SH-SY5Y (cell line): Measurements from ENCODE around the gene PIP5K1C.

Experiments used
- GATA2 ChIP-seq: IDR thresholded peaks from 2 replicates; pipeline ENCODE4 v1.6.1; 2011; ENCODE audit warnings: mild to moderate bottlenecking, low read depth, low read length
- GATA3 ChIP-seq: IDR thresholded peaks from 2 replicates; pipeline ENCODE4 v1.6.1; 2011; ENCODE audit warnings: low read depth, mild to moderate bottlenecking, low read length, moderate library complexity

PIP5K1C gene

GRCh38 chr19:3633559-3633988 is 66.7 kb downstream of the PIP5K1C start:
- TF ChIP-seq GATA2 (no peak), GATA3 (no peak)

GRCh38 chr19:3632739-3633558 is 67.3 kb downstream of the PIP5K1C start:
- no peak for TF ChIP-seq GATA2
- TF ChIP-seq GATA3, result no peak

GRCh38 chr19:3632098-3632497 is 68.2 kb downstream of the PIP5K1C start:
- TF ChIP-seq GATA3 (no peak), GATA2 (no peak)

DNA sequence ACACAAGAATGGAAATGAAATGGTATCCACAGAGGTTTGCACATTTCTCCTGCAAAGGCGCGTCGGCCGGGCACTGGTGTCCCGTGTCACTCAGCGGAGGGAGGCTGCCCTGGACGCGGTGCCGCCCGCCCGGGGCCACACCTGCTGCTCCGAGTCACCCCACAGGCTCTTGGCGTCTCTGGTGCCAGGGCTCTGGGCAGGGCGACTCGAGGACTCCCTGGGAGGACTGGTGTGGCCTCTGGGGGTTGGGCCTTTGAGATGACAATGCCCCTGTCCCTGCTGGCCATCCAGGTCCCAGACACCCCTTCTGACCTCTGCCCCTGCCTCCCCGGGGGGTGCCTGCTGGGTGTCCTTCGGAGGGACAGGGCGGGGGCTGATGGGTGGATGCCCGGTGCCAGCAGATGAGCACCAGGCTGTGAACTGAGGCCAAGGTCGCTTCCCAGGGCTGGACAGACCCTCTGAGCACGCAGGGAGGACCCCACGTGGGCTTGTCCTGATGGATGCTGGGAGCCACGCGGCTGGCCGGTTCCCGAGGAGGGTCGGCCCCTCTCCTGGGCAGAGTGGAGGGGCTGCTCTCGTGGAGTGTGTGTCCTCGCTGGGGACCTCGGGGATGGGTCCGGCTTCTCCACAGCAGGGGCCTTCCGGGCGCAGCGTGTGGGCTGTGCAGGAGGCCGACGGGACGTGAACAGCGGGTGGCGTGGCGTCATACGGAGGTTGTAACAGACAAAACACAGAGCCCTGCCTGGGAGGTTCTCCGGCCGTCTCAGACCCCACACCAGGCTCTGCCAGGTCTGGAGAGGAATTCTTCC is 69.0 kb downstream of the PIP5K1C start:
- no peak for TF ChIP-seq GATA3
- TF ChIP-seq GATA2, result no peak

DNA sequence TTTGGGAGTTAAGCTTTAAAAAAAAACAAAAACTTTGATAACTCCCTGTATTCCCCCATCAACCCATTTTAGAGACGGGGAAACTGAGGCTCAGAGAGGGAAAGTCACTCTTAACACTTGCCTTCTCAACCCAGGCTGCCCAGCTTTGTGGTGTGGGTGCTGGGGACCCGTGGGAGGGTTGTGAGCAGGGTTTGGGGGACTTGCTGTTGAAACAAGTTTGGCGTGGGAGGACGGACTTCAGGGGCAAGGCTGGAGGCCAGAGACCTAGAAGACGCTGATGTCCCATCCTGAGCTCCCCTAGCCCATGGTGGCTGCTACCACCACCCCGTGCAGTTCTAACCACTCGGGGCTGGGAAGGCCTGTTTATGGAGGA is 72.9 kb downstream of the PIP5K1C start:
- TF ChIP-seq GATA3, result no peak
- no peak for TF ChIP-seq GATA2

- TF ChIP-seq GATA3 (no peak), GATA2 (no peak)
These were observed 73.6 kb downstream of the PIP5K1C start, which contains the start of gene CACTIN for GRCh38 chr19:3626473-3627350. TSS of gene CACTIN (minus strand) at chr19:3626790. CDS start at chr19:3626762, 28 bp downstream.

GRCh38 chr19:3625996-3626472 is 74.2 kb downstream of the PIP5K1C start:
- TF ChIP-seq GATA3 (no peak), GATA2 (no peak)

- TF ChIP-seq GATA2, result no peak
- no peak for TF ChIP-seq GATA3
These were observed 76.6 kb downstream of the PIP5K1C start for GRCh38 chr19:3623716-3624115.

GRCh38 chr19:3622224-3622623 is 78.0 kb downstream of the PIP5K1C start:
- TF ChIP-seq GATA2 (no peak), GATA3 (no peak)

DNA sequence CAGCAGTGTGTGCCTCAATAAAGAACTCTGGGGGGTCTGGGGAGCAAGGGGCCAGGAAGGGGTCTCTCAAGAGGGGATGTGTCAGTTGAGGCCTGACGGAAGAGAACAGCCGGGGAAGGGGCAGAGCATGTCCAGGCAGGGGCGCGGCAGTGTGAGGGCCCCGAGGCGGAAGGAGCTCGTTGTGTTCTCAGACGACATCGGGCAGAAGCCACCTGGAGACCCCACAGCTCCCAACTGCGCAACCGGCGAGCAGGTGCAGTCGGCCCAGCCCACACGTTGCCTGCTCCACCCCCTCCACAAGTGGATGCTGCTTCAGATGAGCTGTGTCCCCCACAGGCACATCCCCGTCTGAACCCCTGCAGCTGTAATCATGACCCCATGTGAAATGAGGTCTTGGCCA is 78.6 kb downstream of the PIP5K1C start:
- TF ChIP-seq GATA2 (no peak), GATA3 (no peak)

GRCh38 chr19:3620817-3621547 is 79.3 kb downstream of the PIP5K1C start:
- TF ChIP-seq GATA2, result no peak
- TF ChIP-seq GATA3, result no peak

DNA sequence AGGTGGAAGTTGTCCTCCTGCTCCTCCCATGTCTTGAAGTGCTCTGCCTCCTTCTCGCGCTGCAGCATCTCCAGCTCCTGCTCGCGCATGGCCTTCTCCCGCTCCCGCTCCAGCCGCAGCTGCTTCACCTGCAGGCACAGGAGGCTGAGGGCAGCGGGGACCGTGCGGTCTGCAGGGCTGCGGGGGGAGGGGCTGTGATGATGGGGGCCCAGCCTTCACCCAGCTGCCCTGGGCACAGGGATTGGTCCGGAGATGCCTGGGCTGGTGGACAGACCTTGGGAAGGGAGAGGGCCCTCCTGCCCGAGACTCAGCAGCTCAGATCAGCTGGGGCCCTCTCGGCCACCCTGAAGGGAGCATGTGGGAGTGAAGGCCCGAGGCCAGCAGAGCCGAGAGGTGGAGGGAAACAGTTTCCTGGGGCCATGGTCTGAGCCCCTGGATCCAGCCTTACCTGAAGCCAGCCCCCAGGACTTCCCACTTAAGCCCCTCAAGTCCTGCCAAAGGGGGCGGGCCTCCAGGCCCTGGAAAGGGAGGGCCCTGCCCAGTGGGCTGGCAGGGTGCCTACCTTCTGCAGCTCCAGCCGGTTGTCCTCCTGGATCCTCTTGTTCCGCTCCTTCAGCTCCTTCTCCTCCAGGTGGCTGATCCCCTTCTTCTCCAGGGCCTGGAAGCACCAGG is 80.0 kb downstream of the PIP5K1C start:
- TF ChIP-seq GATA3 (no peak), GATA2 (no peak)

DNA sequence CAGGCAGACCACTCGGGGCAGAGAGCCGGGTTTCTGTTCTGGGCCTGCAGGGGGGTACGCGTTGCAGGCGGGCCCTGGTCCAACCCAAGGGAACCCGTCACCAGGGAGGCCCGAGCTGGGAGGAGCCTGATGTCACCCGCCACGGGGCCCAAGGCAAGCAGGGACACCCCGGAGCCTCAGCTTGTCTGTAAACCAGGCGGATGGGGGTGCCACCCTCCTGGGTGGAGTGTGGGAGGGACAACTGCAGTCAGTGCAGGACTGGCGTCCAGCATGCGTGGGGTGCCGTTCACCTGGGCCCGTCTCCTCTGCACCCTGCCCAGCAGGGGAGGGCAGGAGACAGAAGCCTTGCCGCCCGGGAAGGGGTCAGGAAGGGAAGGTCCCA is 80.6 kb downstream of the PIP5K1C start:
- TF ChIP-seq GATA3 (no peak), GATA2 (no peak)
